Ovary (tissue), 3 donors: ENCODE data around the gene OCIAD2.

ENCODE experiments used
- POLR2A ChIP-seq: fragments of 450-650 bp; IDR thresholded peaks from one replicate; pipeline ENCODE4 v1.6.1; 2017; ENCODE audit warnings: antibody characterized with exemption, mild to moderate bottlenecking, moderate library complexity
- TF ChIP-seq, protein P1 (sequence below), 3 donors: fragments of 450-650 bp in 2 of 3; fragments of 200-600 bp in 1 of 3; IDR thresholded peaks; one replicate each; pipeline versions ENCODE4 v1.5.1 to v1.8.0; 2016 to 2022; ENCODE audit warnings: antibody characterized with exemption in 3 of 3, mild to moderate bottlenecking in 1 of 3
- donor health status: DM: no; HTN: no; CAD: no.

DNA sequence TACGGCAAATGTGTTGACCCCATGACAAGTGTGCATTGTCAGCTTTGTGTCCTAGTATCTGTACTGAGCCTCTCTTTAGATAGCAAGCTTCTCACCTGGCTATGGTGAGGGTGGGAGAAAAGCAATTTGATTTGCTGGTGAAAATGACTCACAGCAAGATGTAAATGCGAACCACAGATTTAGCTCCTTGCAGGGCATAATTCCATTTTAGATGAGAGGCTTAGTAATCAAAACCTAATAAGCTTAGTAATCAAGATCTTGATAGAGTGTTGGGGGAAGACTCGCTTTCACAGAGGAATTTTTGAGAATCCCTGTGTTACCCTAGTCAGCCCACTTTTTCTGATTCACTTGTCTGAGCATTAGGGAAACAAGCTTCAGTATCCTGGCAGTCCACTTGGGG lies 7.7 kb upstream of the OCIAD2 start:
- TF ChIP-seq, protein P1, sequence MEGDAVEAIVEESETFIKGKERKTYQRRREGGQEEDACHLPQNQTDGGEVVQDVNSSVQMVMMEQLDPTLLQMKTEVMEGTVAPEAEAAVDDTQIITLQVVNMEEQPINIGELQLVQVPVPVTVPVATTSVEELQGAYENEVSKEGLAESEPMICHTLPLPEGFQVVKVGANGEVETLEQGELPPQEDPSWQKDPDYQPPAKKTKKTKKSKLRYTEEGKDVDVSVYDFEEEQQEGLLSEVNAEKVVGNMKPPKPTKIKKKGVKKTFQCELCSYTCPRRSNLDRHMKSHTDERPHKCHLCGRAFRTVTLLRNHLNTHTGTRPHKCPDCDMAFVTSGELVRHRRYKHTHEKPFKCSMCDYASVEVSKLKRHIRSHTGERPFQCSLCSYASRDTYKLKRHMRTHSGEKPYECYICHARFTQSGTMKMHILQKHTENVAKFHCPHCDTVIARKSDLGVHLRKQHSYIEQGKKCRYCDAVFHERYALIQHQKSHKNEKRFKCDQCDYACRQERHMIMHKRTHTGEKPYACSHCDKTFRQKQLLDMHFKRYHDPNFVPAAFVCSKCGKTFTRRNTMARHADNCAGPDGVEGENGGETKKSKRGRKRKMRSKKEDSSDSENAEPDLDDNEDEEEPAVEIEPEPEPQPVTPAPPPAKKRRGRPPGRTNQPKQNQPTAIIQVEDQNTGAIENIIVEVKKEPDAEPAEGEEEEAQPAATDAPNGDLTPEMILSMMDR (IDR thresholded peaks at IDR 0.05): no peak
- TF ChIP-seq POLR2A: no peak
